ENCODE results near the gene TBATA.

The TBATA gene

DNA sequence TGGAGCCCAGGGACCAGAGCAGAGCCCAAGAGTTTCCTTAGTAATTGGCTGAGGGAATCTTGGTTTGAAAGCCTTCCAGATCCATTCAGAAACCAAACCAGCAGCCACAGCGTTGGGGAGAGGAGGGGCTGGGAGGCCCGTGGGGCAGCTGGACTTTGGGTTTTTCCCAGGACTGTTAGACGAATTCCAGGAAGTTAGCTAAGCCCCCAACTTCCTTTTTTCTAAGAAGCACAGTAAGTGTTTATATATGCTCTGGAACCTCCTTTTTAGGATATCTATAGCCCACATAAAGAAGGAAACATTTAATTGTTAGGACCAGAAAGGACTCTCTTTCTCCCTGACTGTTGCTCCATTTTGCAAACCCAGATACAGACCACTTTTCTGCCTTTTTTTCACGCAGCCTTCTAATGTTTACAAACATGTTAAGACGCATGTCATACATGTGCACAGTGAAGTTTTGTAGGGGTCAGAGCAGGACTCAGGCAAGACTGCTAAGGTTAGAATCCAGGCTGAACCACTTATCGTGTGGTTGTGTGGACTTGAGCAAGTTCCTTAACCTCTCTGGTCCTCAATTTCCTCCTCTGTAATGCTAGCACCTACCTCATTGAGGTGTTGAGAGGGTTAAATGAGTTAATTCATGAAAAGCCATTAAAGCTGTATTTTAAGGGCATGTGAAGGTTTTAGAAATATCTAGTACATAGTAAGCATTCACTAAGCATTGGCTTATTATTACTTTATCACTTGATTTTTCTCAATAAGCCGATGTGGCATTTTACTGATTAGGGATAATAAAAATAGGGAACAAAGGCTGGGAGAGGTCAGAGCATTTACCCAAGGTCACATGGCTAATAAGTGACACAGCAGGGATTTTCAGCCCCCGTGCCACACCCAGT, 42.4 kb downstream of the TBATA start:
- TF ChIP-seq POLR2AphosphoS5 (IDR thresholded peaks at IDR 0.05; ENCODE audit: low read depth, low read length) (no peak), REST (IDR thresholded peaks at IDR 0.05; ENCODE audit: insufficient read depth in 1 of 2, low read depth in 2 of 2, low read length in 2 of 2) (no peak), TAF1 (IDR thresholded peaks at IDR 0.05; ENCODE audit: borderline replicate concordance, insufficient read depth, low read length) (no peak), SIN3A (IDR thresholded peaks at IDR 0.05; ENCODE audit: borderline replicate concordance, insufficient read depth, low read length) (no peak), FOXP2 (optimal IDR thresholded peaks at IDR 0.05; ENCODE audit: borderline replicate concordance, extremely low read depth, extremely low read length, insufficient read depth) (no peak)

DNA sequence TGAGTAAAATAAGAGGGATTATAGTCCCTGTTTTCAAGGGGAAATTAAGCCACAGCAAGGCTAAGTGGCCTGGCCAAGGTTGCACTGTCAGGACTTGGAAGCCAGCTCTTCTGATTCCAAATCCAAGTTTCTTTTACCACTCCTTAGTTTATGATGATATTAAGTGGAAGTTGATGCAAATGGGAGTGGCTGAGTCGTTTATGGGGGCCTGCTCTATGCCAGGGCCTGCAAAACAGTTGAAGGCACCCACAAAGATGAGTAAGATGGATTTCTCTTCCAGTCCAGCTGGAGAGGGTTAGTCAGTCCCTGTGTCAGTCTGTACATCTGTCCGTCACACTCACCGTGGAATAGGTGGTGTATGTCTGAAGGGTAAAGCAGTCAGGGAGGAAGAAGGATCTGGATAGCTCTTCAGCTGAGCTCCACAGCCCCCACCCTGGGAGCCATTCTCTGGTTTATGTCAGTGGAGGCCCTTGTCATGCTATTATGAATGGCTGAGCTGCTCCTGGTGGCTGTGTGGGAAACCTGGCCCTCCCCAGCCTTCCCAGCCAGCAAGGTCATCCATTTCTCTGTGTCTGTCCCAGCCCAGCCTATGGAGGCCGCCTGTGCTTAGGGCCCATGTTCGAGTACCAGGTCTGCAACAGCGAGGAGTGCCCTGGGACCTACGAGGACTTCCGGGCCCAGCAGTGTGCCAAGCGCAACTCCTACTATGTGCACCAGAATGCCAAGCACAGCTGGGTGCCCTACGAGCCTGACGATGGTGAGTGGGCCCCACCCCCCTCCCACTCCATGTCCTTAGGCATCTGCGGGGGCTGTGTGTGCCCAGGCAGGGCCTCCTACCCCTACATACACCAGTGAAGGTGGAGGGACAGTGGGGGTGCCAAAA, 44.5 kb downstream of the TBATA start:
- no peak for TF ChIP-seq FOXP2 (optimal IDR thresholded peaks at IDR 0.05; ENCODE audit: borderline replicate concordance, extremely low read depth, extremely low read length, insufficient read depth)
- TF ChIP-seq POLR2AphosphoS5 (IDR thresholded peaks at IDR 0.05; ENCODE audit: low read depth, low read length) = no peak
- TF ChIP-seq REST (IDR thresholded peaks at IDR 0.05; ENCODE audit: insufficient read depth in 1 of 2, low read depth in 2 of 2, low read length in 2 of 2) = no peak
- no peak for TF ChIP-seq SIN3A (IDR thresholded peaks at IDR 0.05; ENCODE audit: borderline replicate concordance, insufficient read depth, low read length)
- no peak for TF ChIP-seq TAF1 (IDR thresholded peaks at IDR 0.05; ENCODE audit: borderline replicate concordance, insufficient read depth, low read length)

DNA sequence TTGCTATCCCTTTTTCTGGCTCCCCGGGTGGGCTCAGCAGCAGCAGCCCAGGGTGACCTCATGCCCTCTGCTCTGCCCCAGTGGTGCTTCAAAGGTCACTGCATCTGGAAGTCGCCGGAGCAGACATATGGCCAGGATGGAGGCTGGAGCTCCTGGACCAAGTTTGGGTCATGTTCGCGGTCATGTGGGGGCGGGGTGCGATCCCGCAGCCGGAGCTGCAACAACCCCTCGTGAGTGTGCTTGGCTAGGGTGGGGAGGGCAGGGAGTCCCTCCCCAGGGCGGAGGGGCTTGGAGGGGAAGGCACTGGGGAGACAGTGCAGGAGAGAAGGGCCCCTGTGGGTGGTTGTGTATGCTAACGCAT, 46.4 kb downstream of the TBATA start:
- no peak for TF ChIP-seq TAF1 (IDR thresholded peaks at IDR 0.05; ENCODE audit: borderline replicate concordance, insufficient read depth, low read length)
- no peak for TF ChIP-seq POLR2AphosphoS5 (IDR thresholded peaks at IDR 0.05; ENCODE audit: low read depth, low read length)
- no peak for TF ChIP-seq REST (IDR thresholded peaks at IDR 0.05; ENCODE audit: insufficient read depth in 1 of 2, low read depth in 2 of 2, low read length in 2 of 2)
- no peak for TF ChIP-seq FOXP2 (optimal IDR thresholded peaks at IDR 0.05; ENCODE audit: borderline replicate concordance, extremely low read depth, extremely low read length, insufficient read depth)
- TF ChIP-seq SIN3A (IDR thresholded peaks at IDR 0.05; ENCODE audit: borderline replicate concordance, insufficient read depth, low read length) = no peak

- no peak for TF ChIP-seq SIN3A (IDR thresholded peaks at IDR 0.05; ENCODE audit: borderline replicate concordance, insufficient read depth, low read length)
- TF ChIP-seq TAF1 (IDR thresholded peaks at IDR 0.05; ENCODE audit: borderline replicate concordance, insufficient read depth, low read length) = no peak
- TF ChIP-seq REST (IDR thresholded peaks at IDR 0.05; ENCODE audit: insufficient read depth in 1 of 2, low read depth in 2 of 2, low read length in 2 of 2) = no peak
- TF ChIP-seq FOXP2 (optimal IDR thresholded peaks at IDR 0.05; ENCODE audit: borderline replicate concordance, extremely low read depth, extremely low read length, insufficient read depth) = no peak
- TF ChIP-seq POLR2AphosphoS5 (IDR thresholded peaks at IDR 0.05; ENCODE audit: low read depth, low read length) = no peak
Measured at GRCh38 chr10:70738006-70738760, 47.0 kb downstream of the TBATA start.

Measured in PFSK-1 (cell line).